PFSK-1 (cell line): ENCODE measurements around the gene NUP188.

Experiments used
- SIN3A ChIP-seq: IDR thresholded peaks from 2 replicates; pipeline ENCODE4 v1.6.1; 2012; ENCODE audit warnings: mild to moderate bottlenecking, low read length, moderate library complexity, borderline replicate concordance; ENCODE audit not compliant: insufficient read depth
- TAF1 ChIP-seq: IDR thresholded peaks from 2 replicates; pipeline ENCODE4 v1.6.1; 2012; ENCODE audit warnings: low read length, control low read depth, borderline replicate concordance; ENCODE audit not compliant: insufficient read depth

GRCh38 chr9:128903871-128904620 lies 43.5 kb upstream of the NUP188 start:
- TF ChIP-seq TAF1 = no peak
- TF ChIP-seq SIN3A = no peak
